Neural crest cell (in vitro differentiated cells): ENCODE measurements around the gene SLC25A11. TPM values are rescaled to one million over a fixed set of nuclear protein-coding genes. Genes with fewer than 3 reads are reported as not detected.

ENCODE experiments used
- DNase-seq: peaks from one replicate; pipeline ENCODE4 v3.0.0; 2021; ENCODE audit warnings: low read depth, mixed read lengths, low spot score
- H3K27ac Mint-ChIP-seq: one replicate; pipeline ENCODE4 v1.8.0; 2021; ENCODE audit warnings: mild to moderate bottlenecking, mixed read lengths; ENCODE audit not compliant: unreplicated experiment
- H3K27me3 Mint-ChIP-seq: 2 replicates; pipeline ENCODE4 v1.8.0; 2021; ENCODE audit warnings: low read depth, mild to moderate bottlenecking, mixed read lengths
- H3K36me3 Mint-ChIP-seq: 2 replicates; pipeline ENCODE4 v1.8.0; 2021; ENCODE audit warnings: low read depth, mild to moderate bottlenecking, mixed read lengths
- H3K4me1 Mint-ChIP-seq: 2 replicates; pipeline ENCODE4 v1.8.0; 2021; ENCODE audit warnings: mixed read lengths
- H3K4me3 Mint-ChIP-seq: one replicate; pipeline ENCODE4 v1.8.0; 2021; ENCODE audit warnings: mild to moderate bottlenecking, mixed read lengths
- H3K9me3 Mint-ChIP-seq: 2 replicates; pipeline ENCODE4 v1.8.0; 2021; ENCODE audit warnings: mixed read lengths
- CTCF ChIP-seq: fragments of 200-600 bp; sonication (generic); conservative IDR thresholded peaks from 2 replicates; pipeline ENCODE4 v1.5.0; 2021; ENCODE audit warnings: antibody characterized with exemption, mild to moderate bottlenecking
- total RNA-seq: library from RNA; stranded (reverse); gene quantifications from 2 replicates; pipeline ENCODE4 v1.2.1, GENCODE V29; 2021

SLC25A11 gene
- total RNA-seq, 1 donor from 2014 or later = 67.7 TPM

- Mint-ChIP-seq H3K36me3 (peaks cover 11% of the 10 kb centered on the region), H3K27ac (peak overlapping the region; percentile 95), H3K9me3 (no peaks in the 10 kb centered on the region), H3K27me3 (peaks cover 3% of the 10 kb centered on the region), H3K4me3 (peak overlapping the region; percentile 60), H3K4me1 (peaks cover 27% of the 10 kb centered on the region)
- no peak for DNase-seq
- no peak for TF ChIP-seq CTCF
Observed at GRCh38 chr17:4972322-4972721, 32.5 kb upstream of the SLC25A11 start.

GRCh38 chr17:4971826-4972225, 32.0 kb upstream of the SLC25A11 start:
- no peak for TF ChIP-seq CTCF
- H3K4me3 Mint-ChIP-seq = peak overlapping the region; percentile 60
- peaks cover 27% of the 10 kb centered on the region for H3K4me1 Mint-ChIP-seq
- no peaks in the 10 kb centered on the region for H3K9me3 Mint-ChIP-seq
- H3K36me3 Mint-ChIP-seq = peaks cover 11% of the 10 kb centered on the region
- H3K27ac Mint-ChIP-seq = no peak overlapping the region
- no peak for DNase-seq
- peaks cover 3% of the 10 kb centered on the region for H3K27me3 Mint-ChIP-seq

GRCh38 chr17:4970273-4970672, 30.4 kb upstream of the SLC25A11 start:
- H3K27me3 Mint-ChIP-seq = peaks cover 3% of the 10 kb centered on the region
- no peak overlapping the region for H3K27ac Mint-ChIP-seq
- DNase-seq = no peak
- peak overlapping the region; percentile 78 for H3K4me3 Mint-ChIP-seq
- peaks cover 19% of the 10 kb centered on the region for H3K36me3 Mint-ChIP-seq
- peaks cover 34% of the 10 kb centered on the region for H3K4me1 Mint-ChIP-seq
- H3K9me3 Mint-ChIP-seq = no peaks in the 10 kb centered on the region
- no peak for TF ChIP-seq CTCF

GRCh38 chr17:4969551-4970173, 29.8 kb upstream of the SLC25A11 start:
- no peak for DNase-seq
- H3K4me1 Mint-ChIP-seq = peaks cover 33% of the 10 kb centered on the region
- peaks cover 21% of the 10 kb centered on the region for H3K36me3 Mint-ChIP-seq
- H3K4me3 Mint-ChIP-seq = no peak overlapping the region
- TF ChIP-seq CTCF = no peak
- peaks cover 3% of the 10 kb centered on the region for H3K27me3 Mint-ChIP-seq
- no peaks in the 10 kb centered on the region for H3K9me3 Mint-ChIP-seq
- H3K27ac Mint-ChIP-seq = peak overlapping the region; percentile 79

- Mint-ChIP-seq H3K9me3 (no peaks in the 10 kb centered on the region), H3K27me3 (no peaks in the 10 kb centered on the region), H3K36me3 (peaks cover 18% of the 10 kb centered on the region)
Observed at GRCh38 chr17:4969047-4969550, 29.3 kb upstream of the SLC25A11 start.

More at GRCh38 chr17:4969047-4969550, 29.3 kb upstream of the SLC25A11 start:
- Mint-ChIP-seq H3K4me3 (no peak overlapping the region), H3K4me1 (peaks cover 33% of the 10 kb centered on the region), H3K27ac (no peak overlapping the region)
- no peak for DNase-seq
- no peak for TF ChIP-seq CTCF
